Measurements from ENCODE around the gene TSLP.

The TSLP gene

DNA sequence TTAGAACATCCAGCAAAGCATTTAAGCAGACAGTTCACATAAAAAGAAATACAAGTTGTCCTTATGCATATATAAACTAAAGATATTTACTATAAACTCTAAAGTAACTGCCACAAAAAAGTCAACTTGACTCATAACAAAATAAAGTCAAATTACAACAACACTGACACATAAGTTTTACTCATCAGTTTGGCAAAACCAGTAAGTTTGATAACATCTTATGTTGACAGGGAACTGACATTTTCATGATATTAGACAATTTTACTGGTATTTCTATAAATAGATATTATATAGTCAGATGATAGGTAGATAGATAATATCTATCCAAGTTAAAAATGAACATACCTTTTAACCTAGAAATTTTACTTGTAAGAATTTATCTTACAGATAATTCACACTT is 9.9 kb upstream of the TSLP start:
- Histone ChIP-seq H3K4me3 (ENCODE audit: low read depth in 1 of 2, low read length in 2 of 2) (no peak overlapping the region), H3K36me3 (ENCODE audit: insufficient read depth, low read length) (no peaks in the 10 kb centered on the region), H4K20me1 (ENCODE audit: insufficient read depth, low read length) (no peaks in the 10 kb centered on the region), H3K27ac (ENCODE audit: low read length) (no peak overlapping the region), H2AFZ (ENCODE audit: low read depth, low read length) (no peak overlapping the region), H3K9ac (ENCODE audit: low read depth, low read length) (no peak overlapping the region), H3K79me2 (ENCODE audit: insufficient read depth, low read length) (no peaks in the 10 kb centered on the region), H3K4me2 (ENCODE audit: insufficient read depth, low read length) (no peak overlapping the region), H3K27me3 (ENCODE audit: insufficient read depth, low read length, poor library complexity) (peaks cover 3% of the 10 kb centered on the region), H3K9me3 (ENCODE audit: insufficient read depth, low read length, severe bottlenecking) (no peaks in the 10 kb centered on the region), H3K4me1 (ENCODE audit: insufficient read depth, low read length) (no peaks in the 10 kb centered on the region)
- TF ChIP-seq, protein P1, sequence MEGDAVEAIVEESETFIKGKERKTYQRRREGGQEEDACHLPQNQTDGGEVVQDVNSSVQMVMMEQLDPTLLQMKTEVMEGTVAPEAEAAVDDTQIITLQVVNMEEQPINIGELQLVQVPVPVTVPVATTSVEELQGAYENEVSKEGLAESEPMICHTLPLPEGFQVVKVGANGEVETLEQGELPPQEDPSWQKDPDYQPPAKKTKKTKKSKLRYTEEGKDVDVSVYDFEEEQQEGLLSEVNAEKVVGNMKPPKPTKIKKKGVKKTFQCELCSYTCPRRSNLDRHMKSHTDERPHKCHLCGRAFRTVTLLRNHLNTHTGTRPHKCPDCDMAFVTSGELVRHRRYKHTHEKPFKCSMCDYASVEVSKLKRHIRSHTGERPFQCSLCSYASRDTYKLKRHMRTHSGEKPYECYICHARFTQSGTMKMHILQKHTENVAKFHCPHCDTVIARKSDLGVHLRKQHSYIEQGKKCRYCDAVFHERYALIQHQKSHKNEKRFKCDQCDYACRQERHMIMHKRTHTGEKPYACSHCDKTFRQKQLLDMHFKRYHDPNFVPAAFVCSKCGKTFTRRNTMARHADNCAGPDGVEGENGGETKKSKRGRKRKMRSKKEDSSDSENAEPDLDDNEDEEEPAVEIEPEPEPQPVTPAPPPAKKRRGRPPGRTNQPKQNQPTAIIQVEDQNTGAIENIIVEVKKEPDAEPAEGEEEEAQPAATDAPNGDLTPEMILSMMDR (IDR thresholded peaks at IDR 0.05; ENCODE audit: borderline replicate concordance, extremely low read depth, low read length, poor library complexity, severe bottlenecking) = no peak
- TF ChIP-seq EZH2 (IDR thresholded peaks at IDR 0.05; ENCODE audit: borderline replicate concordance, low read depth, low read length, severe bottlenecking) = no peak
- ATAC-seq (ENCODE audit: insufficient read depth, low read depth) (no peak), DNase-seq (no peak)

DNA sequence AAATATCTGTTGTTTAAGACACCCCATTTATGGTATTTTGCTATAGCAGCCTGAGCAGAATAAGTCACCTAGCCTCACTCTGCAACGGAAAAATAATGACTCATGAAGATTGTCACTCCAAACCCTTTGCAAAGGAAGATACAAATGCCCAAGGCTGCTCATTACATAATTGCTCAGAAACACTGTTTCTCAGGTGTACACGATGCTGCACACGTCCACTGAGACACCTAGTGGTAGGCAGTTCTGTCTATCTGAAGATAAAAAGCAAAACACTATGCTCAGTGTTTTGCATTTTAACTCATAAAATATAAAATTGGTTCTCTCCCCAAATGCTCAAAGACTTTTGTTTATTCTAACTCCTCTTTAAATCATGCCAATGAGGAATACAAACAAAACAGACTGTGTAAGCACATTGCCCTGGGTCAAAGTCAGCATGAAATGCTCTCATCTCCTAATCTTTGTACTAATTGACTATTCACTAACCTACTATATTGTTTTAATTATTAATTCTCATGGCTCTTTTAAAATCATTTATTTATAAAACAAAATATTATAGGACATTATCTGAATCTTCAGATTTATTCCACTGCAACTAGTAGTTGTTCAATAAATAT is 7.7 kb upstream of the TSLP start:
- H4K20me1 ChIP-seq (ENCODE audit: insufficient read depth, low read length) = no peaks in the 10 kb centered on the region
- H3K9me3 ChIP-seq (ENCODE audit: insufficient read depth, low read length, severe bottlenecking) = no peaks in the 10 kb centered on the region
- H3K36me3 ChIP-seq (ENCODE audit: insufficient read depth, low read length) = no peaks in the 10 kb centered on the region
- ATAC-seq (ENCODE audit: insufficient read depth, low read depth) (peak; percentile 49; the same call in 1 of the 3 replicates), DNase-seq (no peak)
- H3K79me2 ChIP-seq (ENCODE audit: insufficient read depth, low read length) = no peaks in the 10 kb centered on the region
- TF ChIP-seq EZH2 (IDR thresholded peaks at IDR 0.05; ENCODE audit: borderline replicate concordance, low read depth, low read length, severe bottlenecking) = no peak
- TF ChIP-seq, protein P1 (IDR thresholded peaks at IDR 0.05; ENCODE audit: borderline replicate concordance, extremely low read depth, low read length, poor library complexity, severe bottlenecking) = peak; percentile 51
- no peak overlapping the region for H3K4me2 ChIP-seq (ENCODE audit: insufficient read depth, low read length)
- peaks cover 8% of the 10 kb centered on the region for H3K27me3 ChIP-seq (ENCODE audit: insufficient read depth, low read length, poor library complexity)
- H2AFZ ChIP-seq (ENCODE audit: low read depth, low read length) = no peak overlapping the region
- H3K4me1 ChIP-seq (ENCODE audit: insufficient read depth, low read length) = no peaks in the 10 kb centered on the region
- H3K9ac ChIP-seq (ENCODE audit: low read depth, low read length) = no peak overlapping the region
- H3K4me3 ChIP-seq (ENCODE audit: low read depth in 1 of 2, low read length in 2 of 2) = no peak overlapping the region
- H3K27ac ChIP-seq (ENCODE audit: low read length) = no peak overlapping the region

DNA sequence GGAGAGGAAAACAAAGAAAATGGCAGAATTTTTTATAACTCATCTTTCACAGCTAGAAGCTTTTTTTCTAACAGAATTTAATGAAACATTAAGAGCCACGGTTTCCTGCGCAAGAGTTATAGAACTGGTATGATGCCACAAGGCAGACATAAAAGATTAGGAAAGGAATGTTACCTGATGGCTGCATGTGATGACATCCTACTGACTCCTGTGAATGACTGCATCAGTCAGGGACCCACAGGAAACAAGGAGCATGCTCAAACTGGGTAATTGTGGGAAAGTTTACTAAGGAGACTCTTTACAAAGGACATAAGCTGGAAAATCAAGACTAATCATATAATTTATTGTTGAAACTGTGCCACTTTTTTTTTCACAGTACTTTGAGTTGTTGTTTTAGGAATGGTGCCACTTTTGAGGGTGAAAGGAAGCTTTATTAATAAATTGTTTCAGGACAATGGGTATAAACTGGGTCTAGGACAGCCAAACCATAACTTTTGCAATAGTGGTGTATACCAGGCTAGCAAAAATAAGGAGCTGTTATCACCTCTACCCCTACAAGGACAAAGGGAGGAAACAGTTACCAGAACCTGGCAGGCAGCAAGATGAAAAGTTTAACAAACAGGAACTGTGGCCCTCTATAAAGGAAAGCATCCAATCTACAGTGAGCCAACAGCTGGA is 5.1 kb upstream of the TSLP start:
- Histone ChIP-seq H3K9me3 (ENCODE audit: insufficient read depth, low read length, severe bottlenecking) (no peaks in the 10 kb centered on the region), H3K4me2 (ENCODE audit: insufficient read depth, low read length) (no peak overlapping the region), H2AFZ (ENCODE audit: low read depth, low read length) (no peak overlapping the region), H3K79me2 (ENCODE audit: insufficient read depth, low read length) (no peaks in the 10 kb centered on the region), H3K4me1 (ENCODE audit: insufficient read depth, low read length) (no peaks in the 10 kb centered on the region), H3K27ac (ENCODE audit: low read length) (no peak overlapping the region), H3K27me3 (ENCODE audit: insufficient read depth, low read length, poor library complexity) (peaks cover 22% of the 10 kb centered on the region), H3K4me3 (ENCODE audit: low read depth in 1 of 2, low read length in 2 of 2) (no peak overlapping the region), H3K36me3 (ENCODE audit: insufficient read depth, low read length) (no peaks in the 10 kb centered on the region), H4K20me1 (ENCODE audit: insufficient read depth, low read length) (no peaks in the 10 kb centered on the region), H3K9ac (ENCODE audit: low read depth, low read length) (no peak overlapping the region)
- TF ChIP-seq EZH2 (IDR thresholded peaks at IDR 0.05; ENCODE audit: borderline replicate concordance, low read depth, low read length, severe bottlenecking) = no peak
- TF ChIP-seq, protein P1 (IDR thresholded peaks at IDR 0.05; ENCODE audit: borderline replicate concordance, extremely low read depth, low read length, poor library complexity, severe bottlenecking) = no peak
- DNase-seq (no peak), ATAC-seq (ENCODE audit: insufficient read depth, low read depth) (no peak)
